ENCODE results near the gene OSBP2.

GRCh38 chr22:30747493-30747892 lies 52.8 kb downstream of the OSBP2 start:
- TF ChIP-seq CREB1 (IDR thresholded peaks at IDR 0.05; ENCODE audit: low read depth) (no peak), TAF1 (IDR thresholded peaks at IDR 0.05; ENCODE audit: low read depth) (no peak), USF1 (IDR thresholded peaks at IDR 0.05) (no peak), TCF12 (IDR thresholded peaks at IDR 0.05; ENCODE audit: low read depth) (no peak), EP300 (IDR thresholded peaks at IDR 0.05; ENCODE audit: borderline replicate concordance) (no peak), RAD21 (IDR thresholded peaks at IDR 0.05; ENCODE audit: low read depth) (no peak), FOXM1 (IDR thresholded peaks at IDR 0.05; ENCODE audit: borderline replicate concordance, low read depth) (no peak), YY1 (IDR thresholded peaks at IDR 0.05; ENCODE audit: low read depth) (no peak), EGR1 (IDR thresholded peaks at IDR 0.05) (no peak), NFIC (IDR thresholded peaks at IDR 0.05) (no peak)
- TF ChIP-seq, protein P1, sequence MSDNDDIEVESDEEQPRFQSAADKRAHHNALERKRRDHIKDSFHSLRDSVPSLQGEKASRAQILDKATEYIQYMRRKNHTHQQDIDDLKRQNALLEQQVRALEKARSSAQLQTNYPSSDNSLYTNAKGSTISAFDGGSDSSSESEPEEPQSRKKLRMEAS (IDR thresholded peaks at IDR 0.05): no peak
- TF ChIP-seq, protein P2, sequence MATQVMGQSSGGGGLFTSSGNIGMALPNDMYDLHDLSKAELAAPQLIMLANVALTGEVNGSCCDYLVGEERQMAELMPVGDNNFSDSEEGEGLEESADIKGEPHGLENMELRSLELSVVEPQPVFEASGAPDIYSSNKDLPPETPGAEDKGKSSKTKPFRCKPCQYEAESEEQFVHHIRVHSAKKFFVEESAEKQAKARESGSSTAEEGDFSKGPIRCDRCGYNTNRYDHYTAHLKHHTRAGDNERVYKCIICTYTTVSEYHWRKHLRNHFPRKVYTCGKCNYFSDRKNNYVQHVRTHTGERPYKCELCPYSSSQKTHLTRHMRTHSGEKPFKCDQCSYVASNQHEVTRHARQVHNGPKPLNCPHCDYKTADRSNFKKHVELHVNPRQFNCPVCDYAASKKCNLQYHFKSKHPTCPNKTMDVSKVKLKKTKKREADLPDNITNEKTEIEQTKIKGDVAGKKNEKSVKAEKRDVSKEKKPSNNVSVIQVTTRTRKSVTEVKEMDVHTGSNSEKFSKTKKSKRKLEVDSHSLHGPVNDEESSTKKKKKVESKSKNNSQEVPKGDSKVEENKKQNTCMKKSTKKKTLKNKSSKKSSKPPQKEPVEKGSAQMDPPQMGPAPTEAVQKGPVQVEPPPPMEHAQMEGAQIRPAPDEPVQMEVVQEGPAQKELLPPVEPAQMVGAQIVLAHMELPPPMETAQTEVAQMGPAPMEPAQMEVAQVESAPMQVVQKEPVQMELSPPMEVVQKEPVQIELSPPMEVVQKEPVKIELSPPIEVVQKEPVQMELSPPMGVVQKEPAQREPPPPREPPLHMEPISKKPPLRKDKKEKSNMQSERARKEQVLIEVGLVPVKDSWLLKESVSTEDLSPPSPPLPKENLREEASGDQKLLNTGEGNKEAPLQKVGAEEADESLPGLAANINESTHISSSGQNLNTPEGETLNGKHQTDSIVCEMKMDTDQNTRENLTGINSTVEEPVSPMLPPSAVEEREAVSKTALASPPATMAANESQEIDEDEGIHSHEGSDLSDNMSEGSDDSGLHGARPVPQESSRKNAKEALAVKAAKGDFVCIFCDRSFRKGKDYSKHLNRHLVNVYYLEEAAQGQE (IDR thresholded peaks at IDR 0.05; ENCODE audit: low read depth): no peak

Measured in Ishikawa (cell line).